Natural killer cell (primary cell): ENCODE data around the gene CDH20. TPM values are rescaled to one million over a fixed set of nuclear protein-coding genes. Genes with fewer than 3 reads are reported as not detected.

Source experiments
- ATAC-seq, 3 donors: fragments of 150-1000 bp in 2 of 3; fragments of 200-7000 bp in 1 of 3; cut with Tn5 transposase; 1 replicate in 1 of 3; 2 replicates in 2 of 3; pipeline ENCODE4 v1.10.0; 2021; ENCODE audit warnings: mild to moderate bottlenecking in 2 of 3, moderate library complexity in 2 of 3
- DNase-seq, 2 donors: peaks; one replicate each; pipeline versions ENCODE4 v3.0.0 to v3.0.0-alpha.2; 2013 to 2021; ENCODE audit warnings: mixed read lengths in 1 of 2
- H3K27ac ChIP-seq: one replicate; pipeline ENCODE4 v1.5.1; 2013; ENCODE audit warnings: mild to moderate bottlenecking, low read length
- H3K27me3 ChIP-seq: one replicate; pipeline ENCODE4 v1.6.1; 2013; ENCODE audit warnings: low read length; ENCODE audit not compliant: control insufficient read depth, insufficient read depth
- H3K36me3 ChIP-seq: one replicate; pipeline ENCODE4 v1.6.1; 2013; ENCODE audit warnings: low read length; ENCODE audit not compliant: control insufficient read depth, insufficient read depth
- H3K4me1 ChIP-seq: one replicate; pipeline ENCODE4 v1.6.1; 2013; ENCODE audit warnings: low read length; ENCODE audit not compliant: control insufficient read depth, insufficient read depth
- H3K4me3 ChIP-seq: one replicate; pipeline ENCODE4 v1.5.1; 2013; ENCODE audit warnings: low read length
- H3K9me3 ChIP-seq: one replicate; pipeline ENCODE4 v1.6.1; 2013; ENCODE audit warnings: low read length; ENCODE audit not compliant: control insufficient read depth, insufficient read depth
- H3K27ac Mint-ChIP-seq, 2 donors: one replicate each; pipeline ENCODE4 v1.8.0; 2022; ENCODE audit warnings: mild to moderate bottlenecking in 2 of 2, mixed read lengths in 2 of 2, moderate library complexity in 1 of 2
- H3K27me3 Mint-ChIP-seq, 2 donors: one replicate each; pipeline ENCODE4 v1.8.0; 2022; ENCODE audit warnings: low read depth in 2 of 2, mixed read lengths in 2 of 2
- H3K36me3 Mint-ChIP-seq: one replicate; pipeline ENCODE4 v1.8.0; 2022; ENCODE audit warnings: mixed read lengths
- H3K4me1 Mint-ChIP-seq, 2 donors: one replicate each; pipeline ENCODE4 v1.8.0; 2022; ENCODE audit warnings: mixed read lengths in 2 of 2
- H3K4me3 Mint-ChIP-seq: one replicate; pipeline ENCODE4 v1.8.0; 2022; ENCODE audit warnings: mild to moderate bottlenecking, moderate library complexity, mixed read lengths
- H3K9me3 Mint-ChIP-seq, 2 donors: one replicate each; pipeline ENCODE4 v1.8.0; 2022; ENCODE audit warnings: mixed read lengths in 2 of 2
- WGBS: methylation state at CpG from one replicate; pipeline ENCODE4 v1.1.7; 2013; ENCODE audit warnings: missing lambda C conversion rate; ENCODE audit not compliant: insufficient coverage; 5-methylcytosine and 5-hydroxymethylcytosine counted together
- intact Hi-C: fragments of 100-400 bp; cut with micrococcal nuclease; formaldehyde crosslinking; loops from one replicate; pipeline ENCODE4 v1.14.2; 2022
- total RNA-seq, 4 donors: library from RNA; stranded (reverse); fragments of 120-200 nt in 1 of 4; gene quantifications; one replicate each; pipeline versions ENCODE4 v1.2.3 to v1.2.4, GENCODE V29; 2013 to 2022
- TF ChIP-seq, protein P1 (sequence below): fragments of 200-600 bp; IDR thresholded peaks from one replicate; pipeline ENCODE4 v1.8.0; 2022; ENCODE audit warnings: antibody characterized with exemption

Gene CDH20
- total RNA-seq, 3 donors from 2014 or later (not counting 1 experiment from before 2014, with no cell fraction given), result 0.09 to 0.10 TPM; not detected in 1

DNA sequence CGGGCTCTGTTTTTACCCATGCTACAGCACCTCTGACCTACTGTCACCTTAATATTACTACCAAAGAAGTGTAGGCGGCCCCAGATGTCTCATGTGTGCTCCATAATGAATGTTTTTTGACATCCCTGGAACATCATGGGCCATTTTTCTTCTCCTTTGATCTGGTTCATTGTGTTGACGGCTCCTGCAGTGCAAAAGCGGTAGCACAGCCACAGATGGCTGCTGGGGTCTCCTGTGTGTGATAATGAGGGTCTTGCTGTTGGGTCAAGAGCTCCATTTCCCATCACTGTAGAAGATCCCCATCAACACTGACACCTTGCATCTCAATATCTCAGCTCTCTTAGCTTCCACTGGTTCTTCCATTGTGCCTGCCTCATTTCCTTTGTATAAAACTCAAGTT lies 95.0 kb downstream of the CDH20 start:
- no peaks in the 10 kb centered on the region for H3K4me1 ChIP-seq
- Mint-ChIP-seq H3K4me1 (no peaks in the 10 kb centered on the region), H3K27me3 (no peaks in the 10 kb centered on the region), H3K27ac (no peak overlapping the region), H3K9me3 (peaks cover 3 to 6% of the 10 kb centered on the region in 2 donors), H3K36me3 (no peaks in the 10 kb centered on the region), H3K4me3 (no peak overlapping the region)
- no peaks in the 10 kb centered on the region for H3K9me3 ChIP-seq
- intact Hi-C loops, result no loop called here
- 72% methylated on average over 3 of the region's 4 CpGs for WGBS
- no peak for ATAC-seq
- H3K4me3 ChIP-seq, result no peak overlapping the region
- TF ChIP-seq, protein P1, sequence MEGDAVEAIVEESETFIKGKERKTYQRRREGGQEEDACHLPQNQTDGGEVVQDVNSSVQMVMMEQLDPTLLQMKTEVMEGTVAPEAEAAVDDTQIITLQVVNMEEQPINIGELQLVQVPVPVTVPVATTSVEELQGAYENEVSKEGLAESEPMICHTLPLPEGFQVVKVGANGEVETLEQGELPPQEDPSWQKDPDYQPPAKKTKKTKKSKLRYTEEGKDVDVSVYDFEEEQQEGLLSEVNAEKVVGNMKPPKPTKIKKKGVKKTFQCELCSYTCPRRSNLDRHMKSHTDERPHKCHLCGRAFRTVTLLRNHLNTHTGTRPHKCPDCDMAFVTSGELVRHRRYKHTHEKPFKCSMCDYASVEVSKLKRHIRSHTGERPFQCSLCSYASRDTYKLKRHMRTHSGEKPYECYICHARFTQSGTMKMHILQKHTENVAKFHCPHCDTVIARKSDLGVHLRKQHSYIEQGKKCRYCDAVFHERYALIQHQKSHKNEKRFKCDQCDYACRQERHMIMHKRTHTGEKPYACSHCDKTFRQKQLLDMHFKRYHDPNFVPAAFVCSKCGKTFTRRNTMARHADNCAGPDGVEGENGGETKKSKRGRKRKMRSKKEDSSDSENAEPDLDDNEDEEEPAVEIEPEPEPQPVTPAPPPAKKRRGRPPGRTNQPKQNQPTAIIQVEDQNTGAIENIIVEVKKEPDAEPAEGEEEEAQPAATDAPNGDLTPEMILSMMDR, result no peak
- H3K36me3 ChIP-seq, result no peaks in the 10 kb centered on the region
- no peak overlapping the region for H3K27ac ChIP-seq
- DNase-seq, result no peak
- no peaks in the 10 kb centered on the region for H3K27me3 ChIP-seq

DNA sequence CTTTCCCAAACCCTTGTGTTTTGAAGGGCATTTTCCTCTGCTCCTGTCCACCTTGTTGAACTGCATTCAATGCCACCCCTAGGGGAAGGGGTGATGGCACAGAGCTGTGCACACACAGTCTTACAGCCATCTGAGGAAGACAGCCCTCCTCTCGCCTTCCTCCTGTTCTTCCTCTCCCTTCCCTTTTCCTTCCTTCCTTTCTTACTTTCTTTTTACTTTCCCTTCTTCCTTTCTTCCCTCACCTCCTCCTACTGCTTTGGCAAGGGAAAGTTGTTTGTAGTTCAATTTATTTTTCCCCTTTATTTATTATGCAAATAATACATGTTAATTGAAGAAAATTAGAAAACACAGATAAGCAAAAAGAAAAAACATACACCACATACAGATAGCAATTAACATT lies 99.4 kb downstream of the CDH20 start:
- peaks cover 3 to 8% of the 10 kb centered on the region in 2 donors for H3K9me3 Mint-ChIP-seq
- TF ChIP-seq, protein P1, result no peak
- no peaks in the 10 kb centered on the region for H3K4me1 Mint-ChIP-seq
- H3K9me3 ChIP-seq, result no peaks in the 10 kb centered on the region
- no peak overlapping the region for H3K4me3 Mint-ChIP-seq
- DNase-seq (no peak), ATAC-seq (no peak)
- no peaks in the 10 kb centered on the region for H3K27me3 ChIP-seq
- intact Hi-C loops, result no loop called here
- no peaks in the 10 kb centered on the region for H3K36me3 Mint-ChIP-seq
- no peaks in the 10 kb centered on the region for H3K36me3 ChIP-seq
- H3K4me1 ChIP-seq, result no peaks in the 10 kb centered on the region
- H3K27me3 Mint-ChIP-seq, result no peaks in the 10 kb centered on the region
- no peak overlapping the region for H3K27ac ChIP-seq
- H3K27ac Mint-ChIP-seq, result no peak overlapping the region
- no CpG with 5 or more reads among the region's 1 CpG for WGBS
- H3K4me3 ChIP-seq, result no peak overlapping the region

DNA sequence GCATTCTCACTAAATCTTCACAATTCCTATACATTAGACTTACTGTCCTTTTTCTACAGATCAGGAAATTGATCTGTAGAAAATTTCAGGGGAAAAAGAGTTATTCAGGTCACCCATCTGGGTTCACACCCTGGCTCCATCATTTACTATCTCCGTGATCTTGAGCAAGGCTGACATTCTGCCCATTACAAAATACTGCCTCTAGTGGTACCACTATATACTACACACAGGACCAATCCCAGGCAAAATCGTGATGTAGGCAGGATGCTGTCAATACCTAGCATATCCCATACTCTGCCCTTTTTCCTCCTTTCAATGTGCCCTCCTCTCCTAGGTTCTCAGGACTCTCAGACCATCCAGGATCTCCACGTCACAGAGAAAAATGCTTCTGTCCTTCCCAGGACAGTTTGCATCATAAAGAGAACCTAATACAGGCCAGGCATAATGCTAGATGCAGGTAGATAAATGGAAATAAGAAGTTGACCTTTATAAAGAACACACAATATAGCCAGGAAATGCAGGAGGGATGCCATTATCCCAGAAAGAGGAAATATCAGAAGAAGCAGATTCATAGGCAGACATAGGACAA lies 101.9 kb downstream of the CDH20 start:
- no peak overlapping the region for H3K27ac Mint-ChIP-seq
- no peaks in the 10 kb centered on the region for H3K27me3 Mint-ChIP-seq
- Histone ChIP-seq H3K4me1 (no peaks in the 10 kb centered on the region), H3K36me3 (no peaks in the 10 kb centered on the region), H3K9me3 (no peaks in the 10 kb centered on the region), H3K27ac (no peak overlapping the region), H3K4me3 (no peak overlapping the region), H3K27me3 (no peaks in the 10 kb centered on the region)
- intact Hi-C loops, result no loop called here
- DNase-seq (no peak), ATAC-seq (no peak)
- no peak overlapping the region for H3K4me3 Mint-ChIP-seq
- no peaks in the 10 kb centered on the region for H3K36me3 Mint-ChIP-seq
- H3K9me3 Mint-ChIP-seq, result peaks cover 4 to 6% of the 10 kb centered on the region in 2 donors
- no peaks in the 10 kb centered on the region for H3K4me1 Mint-ChIP-seq
- TF ChIP-seq, protein P1, result no peak
- WGBS, result 76% methylated on average over 3 of the region's 3 CpGs
